DMS 273 treated with DMSO at 0.1 percent for 48 hours (cell line): Measurements from ENCODE around the gene NPAS3.

Experiments used
- DNase-seq: peaks from one replicate; lab custom pipeline; 2025; lab: John Stamatoyannopoulos, UW

The NPAS3 gene

GRCh38 chr14:33762161-33762851 is 823.6 kb downstream of the NPAS3 start:
- DNase-seq, result no peak

- no peak for DNase-seq
Observed at GRCh38 chr14:33764876-33765650, 826.4 kb downstream of the NPAS3 start.

- no peak for DNase-seq
Observed at GRCh38 chr14:33767586-33768457, 829.1 kb downstream of the NPAS3 start.

GRCh38 chr14:33768458-33768830 is 829.8 kb downstream of the NPAS3 start:
- DNase-seq, result no peak

GRCh38 chr14:33773205-33774030 is 834.7 kb downstream of the NPAS3 start:
- no peak for DNase-seq

GRCh38 chr14:33774161-33774560 is 835.5 kb downstream of the NPAS3 start:
- DNase-seq, result no peak

- no peak for DNase-seq
Observed at GRCh38 chr14:33774723-33775470, 836.2 kb downstream of the NPAS3 start.

- DNase-seq, result no peak
Observed at GRCh38 chr14:33776871-33777270, 838.2 kb downstream of the NPAS3 start.

GRCh38 chr14:33777681-33778080 is 839.0 kb downstream of the NPAS3 start:
- no peak for DNase-seq

- no peak for DNase-seq
Observed at GRCh38 chr14:33780035-33780434, 841.4 kb downstream of the NPAS3 start.

GRCh38 chr14:33781236-33781635 is 842.6 kb downstream of the NPAS3 start:
- no peak for DNase-seq

- no peak for DNase-seq
Observed at GRCh38 chr14:33782923-33783322, 844.2 kb downstream of the NPAS3 start.

GRCh38 chr14:33786091-33786825 is 847.6 kb downstream of the NPAS3 start:
- no peak for DNase-seq

GRCh38 chr14:33788161-33788560 is 849.5 kb downstream of the NPAS3 start:
- no peak for DNase-seq

- DNase-seq, result no peak
Observed at GRCh38 chr14:33790996-33791395, 852.3 kb downstream of the NPAS3 start.

- no peak for DNase-seq
Observed at GRCh38 chr14:33792009-33792719, 853.5 kb downstream of the NPAS3 start.

GRCh38 chr14:33792720-33793368 is 854.2 kb downstream of the NPAS3 start:
- peak; percentile 1 for DNase-seq

- DNase-seq, result no peak
Observed at GRCh38 chr14:33793398-33794110, 854.9 kb downstream of the NPAS3 start.
